ENCODE results near the gene LCE7A.

LCE7A gene

DNA sequence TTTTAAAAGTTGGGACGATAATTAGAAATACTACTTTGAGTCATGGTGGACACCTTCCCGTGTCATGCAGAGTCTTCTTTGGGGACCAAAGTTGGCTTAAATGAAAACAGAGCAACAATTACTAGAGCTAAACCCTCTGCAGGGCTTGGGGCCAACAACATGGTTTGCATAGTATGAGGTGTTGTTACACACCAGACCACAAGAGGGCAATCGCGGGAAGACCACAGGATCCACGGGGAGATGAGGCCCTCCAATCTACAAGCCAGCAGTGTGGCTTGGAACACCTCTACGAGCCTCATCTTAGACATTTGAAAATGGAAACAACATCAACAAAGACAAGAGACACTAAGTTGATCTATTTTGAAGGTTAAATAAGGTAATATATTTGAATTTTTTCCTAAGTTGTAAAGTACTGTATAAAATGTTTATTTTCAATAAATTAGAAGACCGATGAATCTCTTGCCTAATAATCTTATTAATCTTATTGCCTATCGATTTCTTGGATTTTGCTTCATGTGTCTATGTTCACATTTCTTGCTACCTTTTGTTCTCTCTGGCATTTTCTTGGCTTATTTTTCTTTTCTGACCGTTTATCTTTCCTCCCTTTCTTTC lies 10.1 kb downstream of the LCE7A start:
- no peak for TF ChIP-seq FOXP2 (optimal IDR thresholded peaks at IDR 0.05; ENCODE audit: borderline replicate concordance, extremely low read depth, extremely low read length, insufficient read depth)
- no peak for TF ChIP-seq POLR2AphosphoS5 (IDR thresholded peaks at IDR 0.05; ENCODE audit: low read depth, low read length)
- TF ChIP-seq, protein P1, sequence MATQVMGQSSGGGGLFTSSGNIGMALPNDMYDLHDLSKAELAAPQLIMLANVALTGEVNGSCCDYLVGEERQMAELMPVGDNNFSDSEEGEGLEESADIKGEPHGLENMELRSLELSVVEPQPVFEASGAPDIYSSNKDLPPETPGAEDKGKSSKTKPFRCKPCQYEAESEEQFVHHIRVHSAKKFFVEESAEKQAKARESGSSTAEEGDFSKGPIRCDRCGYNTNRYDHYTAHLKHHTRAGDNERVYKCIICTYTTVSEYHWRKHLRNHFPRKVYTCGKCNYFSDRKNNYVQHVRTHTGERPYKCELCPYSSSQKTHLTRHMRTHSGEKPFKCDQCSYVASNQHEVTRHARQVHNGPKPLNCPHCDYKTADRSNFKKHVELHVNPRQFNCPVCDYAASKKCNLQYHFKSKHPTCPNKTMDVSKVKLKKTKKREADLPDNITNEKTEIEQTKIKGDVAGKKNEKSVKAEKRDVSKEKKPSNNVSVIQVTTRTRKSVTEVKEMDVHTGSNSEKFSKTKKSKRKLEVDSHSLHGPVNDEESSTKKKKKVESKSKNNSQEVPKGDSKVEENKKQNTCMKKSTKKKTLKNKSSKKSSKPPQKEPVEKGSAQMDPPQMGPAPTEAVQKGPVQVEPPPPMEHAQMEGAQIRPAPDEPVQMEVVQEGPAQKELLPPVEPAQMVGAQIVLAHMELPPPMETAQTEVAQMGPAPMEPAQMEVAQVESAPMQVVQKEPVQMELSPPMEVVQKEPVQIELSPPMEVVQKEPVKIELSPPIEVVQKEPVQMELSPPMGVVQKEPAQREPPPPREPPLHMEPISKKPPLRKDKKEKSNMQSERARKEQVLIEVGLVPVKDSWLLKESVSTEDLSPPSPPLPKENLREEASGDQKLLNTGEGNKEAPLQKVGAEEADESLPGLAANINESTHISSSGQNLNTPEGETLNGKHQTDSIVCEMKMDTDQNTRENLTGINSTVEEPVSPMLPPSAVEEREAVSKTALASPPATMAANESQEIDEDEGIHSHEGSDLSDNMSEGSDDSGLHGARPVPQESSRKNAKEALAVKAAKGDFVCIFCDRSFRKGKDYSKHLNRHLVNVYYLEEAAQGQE (IDR thresholded peaks at IDR 0.05; ENCODE audit: insufficient read depth in 1 of 2, low read depth in 2 of 2, low read length in 2 of 2): no peak
- TF ChIP-seq TAF1 (IDR thresholded peaks at IDR 0.05; ENCODE audit: borderline replicate concordance, insufficient read depth, low read length): no peak
- TF ChIP-seq SIN3A (IDR thresholded peaks at IDR 0.05; ENCODE audit: borderline replicate concordance, insufficient read depth, low read length): no peak

- no peak for TF ChIP-seq SIN3A (IDR thresholded peaks at IDR 0.05; ENCODE audit: borderline replicate concordance, insufficient read depth, low read length)
- TF ChIP-seq POLR2AphosphoS5 (IDR thresholded peaks at IDR 0.05; ENCODE audit: low read depth, low read length): no peak
- no peak for TF ChIP-seq FOXP2 (optimal IDR thresholded peaks at IDR 0.05; ENCODE audit: borderline replicate concordance, extremely low read depth, extremely low read length, insufficient read depth)
- TF ChIP-seq, protein P1 (IDR thresholded peaks at IDR 0.05; ENCODE audit: insufficient read depth in 1 of 2, low read depth in 2 of 2, low read length in 2 of 2): no peak
- no peak for TF ChIP-seq TAF1 (IDR thresholded peaks at IDR 0.05; ENCODE audit: borderline replicate concordance, insufficient read depth, low read length)
Measured at GRCh38 chr1:152870831-152871730, 11.3 kb downstream of the LCE7A start.

GRCh38 chr1:152871731-152872126 lies 11.9 kb downstream of the LCE7A start:
- TF ChIP-seq FOXP2 (optimal IDR thresholded peaks at IDR 0.05; ENCODE audit: borderline replicate concordance, extremely low read depth, extremely low read length, insufficient read depth): no peak
- TF ChIP-seq, protein P1 (IDR thresholded peaks at IDR 0.05; ENCODE audit: insufficient read depth in 1 of 2, low read depth in 2 of 2, low read length in 2 of 2): no peak
- TF ChIP-seq TAF1 (IDR thresholded peaks at IDR 0.05; ENCODE audit: borderline replicate concordance, insufficient read depth, low read length): no peak
- no peak for TF ChIP-seq POLR2AphosphoS5 (IDR thresholded peaks at IDR 0.05; ENCODE audit: low read depth, low read length)
- TF ChIP-seq SIN3A (IDR thresholded peaks at IDR 0.05; ENCODE audit: borderline replicate concordance, insufficient read depth, low read length): no peak

- TF ChIP-seq TAF1 (IDR thresholded peaks at IDR 0.05; ENCODE audit: borderline replicate concordance, insufficient read depth, low read length): no peak
- TF ChIP-seq, protein P1 (IDR thresholded peaks at IDR 0.05; ENCODE audit: insufficient read depth in 1 of 2, low read depth in 2 of 2, low read length in 2 of 2): no peak
- TF ChIP-seq SIN3A (IDR thresholded peaks at IDR 0.05; ENCODE audit: borderline replicate concordance, insufficient read depth, low read length): no peak
- no peak for TF ChIP-seq FOXP2 (optimal IDR thresholded peaks at IDR 0.05; ENCODE audit: borderline replicate concordance, extremely low read depth, extremely low read length, insufficient read depth)
- no peak for TF ChIP-seq POLR2AphosphoS5 (IDR thresholded peaks at IDR 0.05; ENCODE audit: low read depth, low read length)
Measured at GRCh38 chr1:152873495-152873894, 13.7 kb downstream of the LCE7A start.
